HG02571 (cell line): ENCODE results near the gene PPAN.

Experiments used
- ATAC-seq: cut with Tn5 transposase; IDR thresholded peaks from one replicate; pipeline ENCODE4 v1.9.1; 2021; ENCODE audit warnings: mild to moderate bottlenecking, moderate library complexity; ENCODE audit not compliant: unreplicated experiment

PPAN gene

GRCh38 chr19:10112037-10112761, 6.0 kb downstream of the PPAN start:
- ATAC-seq, result no peak

- no peak for ATAC-seq
Measured at GRCh38 chr19:10112895-10113591, 6.9 kb downstream of the PPAN start.

GRCh38 chr19:10113592-10113963, 7.4 kb downstream of the PPAN start:
- ATAC-seq, result no peak

DNA sequence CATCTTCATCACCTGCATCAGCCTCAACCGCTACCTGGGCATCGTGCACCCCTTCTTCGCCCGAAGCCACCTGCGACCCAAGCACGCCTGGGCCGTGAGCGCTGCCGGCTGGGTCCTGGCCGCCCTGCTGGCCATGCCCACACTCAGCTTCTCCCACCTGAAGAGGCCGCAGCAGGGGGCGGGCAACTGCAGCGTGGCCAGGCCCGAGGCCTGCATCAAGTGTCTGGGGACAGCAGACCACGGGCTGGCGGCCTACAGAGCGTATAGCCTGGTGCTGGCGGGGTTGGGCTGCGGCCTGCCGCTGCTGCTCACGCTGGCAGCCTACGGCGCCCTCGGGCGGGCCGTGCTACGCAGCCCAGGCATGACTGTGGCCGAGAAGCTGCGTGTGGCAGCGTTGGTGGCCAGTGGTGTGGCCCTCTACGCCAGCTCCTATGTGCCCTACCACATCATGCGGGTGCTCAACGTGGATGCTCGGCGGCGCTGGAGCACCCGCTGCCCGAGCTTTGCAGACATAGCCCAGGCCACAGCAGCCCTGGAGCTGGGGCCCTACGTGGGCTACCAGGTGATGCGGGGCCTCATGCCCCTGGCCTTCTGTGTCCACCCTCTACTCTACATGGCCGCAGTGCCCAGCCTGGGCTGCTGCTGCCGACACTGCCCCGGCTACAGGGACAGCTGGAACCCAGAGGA, 7.9 kb downstream of the PPAN start:
- ATAC-seq, result no peak

GRCh38 chr19:10114651-10115391, 8.7 kb downstream of the PPAN start:
- ATAC-seq, result no peak

DNA sequence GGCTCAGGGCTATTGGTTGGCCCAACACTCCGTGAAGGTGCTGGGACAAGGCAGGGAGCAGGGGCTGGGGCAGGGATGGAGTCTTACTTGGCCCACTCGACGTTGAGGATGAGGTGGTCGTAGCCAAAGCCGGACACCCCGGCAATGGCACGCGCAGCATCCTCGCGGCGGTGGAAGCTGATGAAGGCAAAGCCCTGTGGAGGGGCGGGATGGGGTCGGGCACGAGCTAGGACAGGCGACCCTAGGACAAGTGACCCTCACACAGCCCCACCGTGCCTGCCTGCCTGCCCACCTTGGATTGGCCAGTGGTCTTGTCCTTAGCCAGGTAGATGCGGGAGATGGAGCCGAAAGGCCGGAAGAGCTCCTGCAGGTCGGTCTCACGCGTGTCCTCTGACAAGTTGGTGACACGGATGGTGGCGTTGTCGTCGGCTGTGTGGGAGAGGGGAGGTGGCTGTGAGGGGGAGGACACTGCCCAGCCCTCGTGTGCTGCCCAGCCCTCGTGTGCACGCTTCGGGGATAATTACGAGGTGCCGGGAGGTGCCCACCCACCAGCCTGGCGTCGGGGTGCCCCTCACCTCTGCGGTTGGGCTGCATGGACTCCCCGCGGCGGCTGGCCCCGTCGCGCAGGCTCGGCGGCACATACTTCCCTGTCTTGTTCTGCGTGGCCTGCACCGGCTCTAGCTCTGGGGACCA, 9.4 kb downstream of the PPAN start:
- no peak for ATAC-seq

GRCh38 chr19:10116085-10116865, 10.1 kb downstream of the PPAN start:
- no peak for ATAC-seq

GRCh38 chr19:10116866-10117616, 10.9 kb downstream of the PPAN start:
- no peak for ATAC-seq

GRCh38 chr19:10118960-10119359, 12.8 kb downstream of the PPAN start:
- no peak for ATAC-seq

DNA sequence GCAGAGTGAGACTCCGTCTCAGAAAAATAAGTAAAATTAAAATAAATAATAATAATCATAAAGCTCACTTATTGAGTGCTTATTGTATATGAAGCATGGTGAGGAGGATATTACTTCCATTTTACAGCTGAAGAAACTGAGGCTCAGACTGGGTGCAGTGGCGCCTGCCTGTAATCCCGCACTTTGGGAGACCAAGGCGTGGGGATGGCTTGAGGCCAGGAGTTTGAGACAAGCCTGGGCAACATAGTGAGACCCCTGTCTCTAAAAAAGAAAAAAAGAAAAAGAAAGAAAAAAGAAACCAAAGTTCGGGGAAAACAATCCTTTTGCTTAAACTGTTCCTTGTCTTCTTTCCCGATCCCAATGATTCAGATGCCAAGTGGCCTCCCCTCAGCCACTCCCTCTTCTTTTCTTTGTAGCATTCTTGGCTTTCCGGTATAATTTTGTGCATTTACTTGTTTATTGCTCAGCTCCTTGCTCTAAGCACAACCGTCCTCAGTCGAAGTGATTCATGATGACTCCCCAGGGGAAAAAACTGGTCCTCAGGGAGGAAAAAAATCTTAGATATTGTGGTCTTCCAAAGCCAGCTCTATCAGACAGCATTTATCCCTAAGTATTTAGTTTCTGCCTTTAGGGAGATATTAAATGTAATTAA, 14.5 kb downstream of the PPAN start:
- ATAC-seq, result no peak

DNA sequence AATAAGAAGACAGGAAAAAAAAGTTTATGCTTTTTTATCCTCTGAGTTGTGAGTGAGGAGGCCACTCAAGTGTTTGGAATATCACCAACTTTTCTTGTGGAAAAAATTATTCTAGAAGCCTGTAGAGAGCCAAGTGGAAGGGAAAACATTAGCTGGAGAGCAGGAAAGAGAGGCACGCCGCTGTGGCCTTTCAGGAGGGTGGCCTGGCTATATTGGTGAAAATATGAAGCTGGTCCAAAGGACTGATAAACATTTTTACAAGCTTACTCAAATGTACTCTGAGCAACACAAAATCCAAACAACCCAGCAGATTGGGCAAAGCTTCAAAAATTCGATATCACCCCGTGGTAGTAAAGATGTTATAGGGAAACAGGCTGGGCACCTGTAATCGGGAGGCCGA, 15.9 kb downstream of the PPAN start:
- no peak for ATAC-seq

DNA sequence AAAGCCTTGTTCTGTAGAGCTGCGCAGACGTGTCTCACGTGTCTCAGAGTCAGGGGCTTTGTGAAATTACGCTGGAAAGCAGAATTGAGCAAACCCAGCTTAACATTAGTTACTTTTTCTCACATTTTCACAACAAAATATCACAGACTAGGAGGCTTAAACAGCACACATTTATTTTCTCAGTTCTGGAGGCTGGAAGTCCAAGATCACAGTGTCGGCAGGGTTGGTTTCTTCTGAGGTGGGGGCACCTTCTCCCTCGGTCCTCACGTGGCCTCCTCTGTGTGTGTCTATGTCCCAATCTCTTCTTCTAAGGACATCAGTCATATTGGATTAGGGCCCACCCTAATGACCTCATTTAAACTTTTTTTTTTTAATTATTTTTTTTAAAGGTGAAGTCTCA, 18.3 kb downstream of the PPAN start:
- no peak for ATAC-seq

DNA sequence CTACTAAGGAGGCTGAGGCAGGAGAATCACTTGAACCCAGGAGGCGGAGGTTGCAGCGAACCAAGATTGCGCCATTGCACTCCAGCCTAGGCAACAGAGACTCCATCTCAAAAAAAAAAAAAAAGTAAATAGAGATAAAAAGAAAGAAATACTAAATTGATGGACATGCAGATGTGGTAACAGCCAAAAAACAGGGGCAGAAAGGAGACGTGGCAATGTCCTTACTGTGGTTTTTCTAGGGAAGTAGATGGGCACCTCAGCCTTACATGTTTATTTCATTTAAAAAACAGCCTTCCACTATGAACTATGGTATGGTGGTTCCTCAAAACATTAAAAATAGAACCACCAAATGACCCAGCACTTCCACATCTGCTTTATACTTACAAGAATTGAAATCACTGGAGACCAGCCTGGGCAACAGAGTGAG, 20.1 kb downstream of the PPAN start:
- ATAC-seq, result no peak

DNA sequence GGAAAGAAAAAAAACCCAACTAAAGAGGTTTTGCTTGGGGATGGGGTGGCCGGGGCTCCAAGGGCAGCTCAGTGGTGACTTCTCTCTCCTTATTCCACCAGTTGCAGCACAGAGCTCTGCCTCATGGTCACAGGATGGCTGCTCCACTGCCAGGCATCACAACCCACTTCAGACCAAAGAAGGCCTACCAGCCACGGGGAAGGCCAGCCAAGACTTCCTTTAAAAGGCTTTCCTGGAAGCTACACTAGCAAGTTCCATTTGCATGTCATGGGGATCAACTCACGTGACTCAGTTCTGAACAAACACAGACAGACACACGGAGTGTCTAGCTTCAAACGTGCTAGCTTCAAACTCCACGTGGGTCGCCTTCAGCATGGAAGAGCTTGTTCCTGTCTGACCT, 26.7 kb downstream of the PPAN start:
- ATAC-seq, result no peak

DNA sequence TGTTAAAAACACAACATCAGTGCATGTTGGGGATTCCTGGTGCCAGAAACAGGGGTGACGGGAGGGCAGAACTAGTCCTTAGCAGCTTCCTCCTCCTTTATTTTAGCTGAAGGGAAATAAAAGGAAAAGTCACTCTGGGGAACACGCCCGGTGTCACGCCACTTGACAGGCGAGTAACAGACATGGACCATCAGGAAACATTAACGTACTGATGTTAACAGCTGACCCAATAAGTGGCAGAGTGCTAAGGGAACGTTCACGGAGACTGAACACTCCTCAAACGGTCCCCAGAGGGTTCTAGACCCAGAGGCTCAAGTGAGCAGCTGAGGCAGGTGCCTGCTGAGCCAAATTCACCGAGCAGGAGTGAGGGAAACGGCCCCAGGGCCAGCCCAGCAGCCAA, 27.4 kb downstream of the PPAN start:
- no peak for ATAC-seq

- ATAC-seq, result no peak
Measured at GRCh38 chr19:10134040-10134439, 27.9 kb downstream of the PPAN start.

DNA sequence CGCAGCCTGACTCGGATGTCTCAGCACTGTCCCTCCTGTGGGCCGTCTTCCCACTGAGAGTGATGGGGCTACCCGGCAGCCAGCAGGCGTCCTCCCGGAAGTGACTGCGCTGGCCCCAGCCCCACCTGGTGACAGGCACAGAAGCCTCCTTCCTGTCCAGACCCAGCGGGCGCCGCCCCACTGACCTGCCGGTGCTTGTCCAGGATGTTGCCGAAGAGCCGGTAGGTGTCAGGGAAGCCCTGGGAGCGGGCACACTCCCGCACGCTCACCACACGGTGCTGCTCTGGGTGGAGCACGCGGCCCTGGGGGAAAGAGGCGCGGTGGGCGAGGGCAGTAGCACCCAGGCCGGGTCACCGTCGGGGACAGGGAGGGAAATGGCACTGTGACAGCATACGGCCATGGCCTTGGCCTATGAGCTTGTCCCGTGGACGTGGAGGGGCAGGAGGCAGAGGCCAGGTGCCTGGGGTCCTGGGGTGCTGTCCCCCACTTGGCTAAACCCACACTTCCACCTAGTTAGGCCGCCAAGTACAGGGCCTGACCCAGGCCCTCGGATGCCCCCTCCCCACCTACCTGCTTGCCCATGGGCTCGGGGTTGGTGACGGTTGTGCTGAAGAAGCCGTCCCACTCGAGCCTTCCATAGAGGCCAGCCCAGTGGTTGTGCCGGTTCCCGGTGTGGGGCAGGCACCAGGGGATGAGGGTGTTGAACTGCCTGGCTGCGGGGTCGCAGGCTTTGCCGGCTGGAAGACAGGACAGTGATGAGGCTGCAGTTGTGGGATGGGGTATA, 29.6 kb downstream of the PPAN start:
- ATAC-seq, result no peak

DNA sequence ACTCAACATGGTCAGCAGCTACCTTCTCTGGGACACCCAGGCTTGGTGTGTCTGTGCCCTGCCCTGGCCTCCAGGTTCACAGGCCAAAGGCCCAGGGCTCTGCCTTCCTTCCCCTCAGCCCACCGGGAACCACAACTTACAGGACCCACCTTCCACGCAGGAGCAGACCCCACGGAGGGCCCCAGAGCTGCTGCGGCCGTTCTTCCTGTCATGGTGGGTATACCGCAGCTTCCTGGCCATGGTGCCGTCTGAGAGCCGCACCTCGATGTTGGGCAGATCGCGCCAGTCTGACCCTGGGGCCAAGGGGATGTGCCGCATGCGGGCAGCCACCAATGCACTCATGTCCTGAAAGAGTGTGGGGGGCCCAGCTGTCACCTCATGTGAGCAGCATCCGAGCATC, 30.8 kb downstream of the PPAN start:
- ATAC-seq, result no peak
